Thoracic aorta (tissue), 2 donors: Measurements from ENCODE around the gene PPL. TPM values are rescaled to one million over a fixed set of nuclear protein-coding genes. Genes with fewer than 3 reads are reported as not detected.

Source experiments
- ATAC-seq: fragments of 150-250 bp; one replicate; pipeline ENCODE4 v1.8.0; 2017; ENCODE audit warnings: low read depth; ENCODE audit not compliant: insufficient number of reproducible peaks, low FRiP score
- DNase-seq: peaks from one replicate; pipeline ENCODE4 v3.0.0-alpha.2; 2020; ENCODE audit warnings: low spot score
- H3K27ac ChIP-seq, 2 donors: fragments of 200-600 bp; sonication (generic); 1 replicate in 1 of 2; 2 replicates in 1 of 2; pipeline ENCODE4 v1.5.1; 2016; ENCODE audit warnings: mild to moderate bottlenecking in 2 of 2, moderate library complexity in 2 of 2
- H3K27me3 ChIP-seq: fragments of 200-600 bp; sonication (generic); replicated peaks from 2 replicates; pipeline ENCODE4 v1.6.0; 2016; ENCODE audit warnings: mild to moderate bottlenecking; ENCODE audit not compliant: insufficient read depth
- H3K36me3 ChIP-seq: fragments of 200-600 bp; sonication (generic); one replicate; pipeline ENCODE4 v1.5.1; 2016
- H3K4me1 ChIP-seq, 2 donors: fragments of 200-600 bp; sonication (generic); 1 replicate in 1 of 2; 2 replicates in 1 of 2; pipeline versions ENCODE4 v1.5.1 to v1.6.0; 2016; ENCODE audit warnings: low read depth in 2 of 2, mild to moderate bottlenecking in 1 of 2; ENCODE audit not compliant: control insufficient read depth in 1 of 2
- H3K4me3 ChIP-seq: fragments of 200-600 bp; sonication (generic); 2 replicates; pipeline ENCODE4 v1.5.1; 2016; ENCODE audit warnings: mild to moderate bottlenecking
- H3K9me3 ChIP-seq: fragments of 200-600 bp; sonication (generic); 2 replicates; pipeline ENCODE4 v1.5.1; 2016
- total RNA-seq, 2 donors: library from RNA; depleted of rRNA; stranded (reverse); fragments of >200 nt; gene quantifications; one replicate each; pipeline versions ENCODE4 v1.1.0 to v1.2.3, GENCODE V29; 2016
- TF ChIP-seq, protein P1 (sequence below): fragments of 200-600 bp; sonication (generic); IDR thresholded peaks from one replicate; pipeline ENCODE4 v1.5.1; 2019; ENCODE audit warnings: antibody characterized with exemption

PPL gene
- total RNA-seq, 2 donors from 2014 or later = 22.6 to 28.8 TPM

DNA sequence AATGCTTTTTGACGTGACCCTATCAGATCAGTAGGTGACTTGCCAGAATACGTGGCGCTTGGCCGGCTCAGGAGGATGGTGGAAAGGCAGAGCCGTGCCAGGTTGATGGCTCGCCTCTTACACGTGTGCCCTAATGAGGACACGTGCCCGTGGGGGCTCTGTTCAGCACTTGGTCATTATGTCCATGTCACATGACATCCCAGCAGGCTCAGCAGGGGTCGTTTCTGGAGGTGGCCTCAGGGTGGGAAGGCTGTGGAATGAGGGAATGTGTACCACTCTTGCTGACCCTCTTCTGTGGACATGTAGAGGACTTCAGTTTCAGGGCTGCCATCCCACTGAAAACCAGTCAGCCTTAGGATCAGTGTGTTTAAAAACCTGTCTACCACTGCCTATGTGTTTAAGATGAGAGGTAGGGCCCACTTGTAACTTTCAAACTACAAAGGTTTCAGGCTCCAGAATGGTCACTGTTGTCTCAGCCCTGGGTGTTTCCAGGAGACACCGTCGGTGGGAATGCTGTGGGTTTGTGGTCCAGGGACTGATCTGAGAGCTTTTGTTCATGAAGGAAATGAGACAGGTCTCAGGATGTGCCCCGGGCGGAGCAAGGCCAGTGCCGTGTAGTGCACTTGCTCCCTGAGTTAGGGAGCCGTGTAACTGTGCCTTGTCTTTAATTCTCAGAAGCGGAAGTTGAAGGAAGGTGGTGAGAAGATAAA, 77.6 kb downstream of the PPL start:
- ATAC-seq = no peak
- Histone ChIP-seq H3K36me3 (peaks cover 60% of the 10 kb centered on the region), H3K9me3 (no peaks in the 10 kb centered on the region), H3K27ac (no peak overlapping the region), H3K4me3 (no peak overlapping the region), H3K27me3 (no peaks in the 10 kb centered on the region), H3K4me1 (peaks cover 4 to 12% of the 10 kb centered on the region in 2 donors)
- TF ChIP-seq, protein P1, sequence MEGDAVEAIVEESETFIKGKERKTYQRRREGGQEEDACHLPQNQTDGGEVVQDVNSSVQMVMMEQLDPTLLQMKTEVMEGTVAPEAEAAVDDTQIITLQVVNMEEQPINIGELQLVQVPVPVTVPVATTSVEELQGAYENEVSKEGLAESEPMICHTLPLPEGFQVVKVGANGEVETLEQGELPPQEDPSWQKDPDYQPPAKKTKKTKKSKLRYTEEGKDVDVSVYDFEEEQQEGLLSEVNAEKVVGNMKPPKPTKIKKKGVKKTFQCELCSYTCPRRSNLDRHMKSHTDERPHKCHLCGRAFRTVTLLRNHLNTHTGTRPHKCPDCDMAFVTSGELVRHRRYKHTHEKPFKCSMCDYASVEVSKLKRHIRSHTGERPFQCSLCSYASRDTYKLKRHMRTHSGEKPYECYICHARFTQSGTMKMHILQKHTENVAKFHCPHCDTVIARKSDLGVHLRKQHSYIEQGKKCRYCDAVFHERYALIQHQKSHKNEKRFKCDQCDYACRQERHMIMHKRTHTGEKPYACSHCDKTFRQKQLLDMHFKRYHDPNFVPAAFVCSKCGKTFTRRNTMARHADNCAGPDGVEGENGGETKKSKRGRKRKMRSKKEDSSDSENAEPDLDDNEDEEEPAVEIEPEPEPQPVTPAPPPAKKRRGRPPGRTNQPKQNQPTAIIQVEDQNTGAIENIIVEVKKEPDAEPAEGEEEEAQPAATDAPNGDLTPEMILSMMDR = no peak
- no peak for DNase-seq

DNA sequence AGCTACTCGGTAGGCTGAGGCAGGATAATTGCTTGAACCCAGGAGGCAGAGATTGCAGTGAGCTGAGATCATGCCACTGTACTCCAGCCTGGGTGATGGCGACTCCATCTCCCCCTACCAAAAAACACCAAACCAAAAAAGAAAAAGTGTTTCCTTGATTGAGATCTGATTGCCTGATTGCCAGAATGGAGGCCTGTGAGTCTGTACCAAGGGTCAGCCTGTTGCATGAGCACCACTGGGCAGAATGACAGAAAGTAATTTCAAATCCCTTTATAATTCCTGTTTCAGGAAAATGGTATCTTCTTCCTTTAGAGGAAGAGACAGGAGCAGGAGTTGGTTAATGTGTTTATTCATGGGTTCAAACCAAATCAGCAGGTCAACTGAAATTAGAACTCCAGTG, 81.1 kb downstream of the PPL start:
- ATAC-seq (no peak), DNase-seq (no peak)
- Histone ChIP-seq H3K4me3 (no peak overlapping the region), H3K27me3 (no peaks in the 10 kb centered on the region), H3K27ac (no peak overlapping the region), H3K4me1 (peaks cover 4 to 13% of the 10 kb centered on the region in 2 donors), H3K36me3 (peaks cover 56% of the 10 kb centered on the region), H3K9me3 (no peaks in the 10 kb centered on the region)
- TF ChIP-seq, protein P1 = no peak

DNA sequence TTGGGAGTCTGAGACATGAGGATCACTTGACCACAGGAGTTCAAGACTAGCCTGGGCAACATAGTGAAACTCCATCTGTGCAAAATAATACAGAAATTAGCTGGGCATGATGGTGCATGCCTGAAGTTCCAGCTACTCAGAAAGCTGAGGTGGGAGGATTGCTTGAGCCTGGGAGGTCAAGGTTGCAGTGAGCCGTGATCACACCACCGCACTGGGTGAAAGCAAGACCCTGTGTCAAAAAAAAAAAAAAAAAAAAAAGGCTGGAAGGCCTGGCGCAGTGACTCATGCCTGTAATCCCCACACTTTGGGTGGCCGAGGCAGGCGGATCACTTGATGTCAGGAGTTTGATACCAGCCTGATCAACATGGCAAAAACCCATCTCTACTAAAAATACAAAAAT, 81.6 kb downstream of the PPL start:
- Histone ChIP-seq H3K27me3 (no peaks in the 10 kb centered on the region), H3K4me3 (no peak overlapping the region), H3K27ac (no peak overlapping the region), H3K4me1 (peaks cover 6 to 17% of the 10 kb centered on the region in 2 donors), H3K36me3 (peaks cover 51% of the 10 kb centered on the region), H3K9me3 (no peaks in the 10 kb centered on the region)
- ATAC-seq (no peak), DNase-seq (no peak)
- TF ChIP-seq, protein P1 = no peak

DNA sequence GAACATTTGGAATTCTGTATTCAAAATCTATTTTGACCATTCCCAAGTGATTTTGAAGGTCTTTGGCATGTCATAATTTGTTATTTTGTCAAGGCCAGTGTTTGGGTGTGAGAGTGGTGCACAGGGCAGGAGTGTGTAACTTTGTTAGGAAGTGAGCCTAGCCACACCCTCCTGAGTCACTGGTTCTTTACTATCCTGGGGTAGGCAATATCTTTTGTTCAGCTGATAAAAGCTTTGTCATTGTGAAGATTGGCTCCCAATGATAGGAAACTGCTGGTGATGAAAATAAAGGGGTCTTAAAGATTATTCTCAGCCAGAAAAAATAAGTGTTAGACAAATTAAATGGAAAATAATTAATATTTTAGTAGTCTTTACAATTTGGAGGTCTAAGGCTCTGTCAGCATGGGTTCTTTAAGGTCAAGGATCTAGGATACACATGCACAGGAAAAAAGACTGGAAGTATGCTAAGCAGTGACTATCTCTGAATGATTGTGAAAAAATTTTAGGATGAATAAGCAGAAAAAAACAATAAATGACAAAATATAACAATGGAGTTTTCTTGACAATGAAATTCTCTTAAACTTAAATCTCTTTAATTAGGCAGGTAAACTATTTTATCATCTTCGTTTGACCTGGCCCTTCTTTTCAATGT, 84.6 kb downstream of the PPL start:
- no peak overlapping the region for H3K27ac ChIP-seq
- peaks cover 21 to 37% of the 10 kb centered on the region in 2 donors for H3K4me1 ChIP-seq
- TF ChIP-seq, protein P1 = no peak

DNA sequence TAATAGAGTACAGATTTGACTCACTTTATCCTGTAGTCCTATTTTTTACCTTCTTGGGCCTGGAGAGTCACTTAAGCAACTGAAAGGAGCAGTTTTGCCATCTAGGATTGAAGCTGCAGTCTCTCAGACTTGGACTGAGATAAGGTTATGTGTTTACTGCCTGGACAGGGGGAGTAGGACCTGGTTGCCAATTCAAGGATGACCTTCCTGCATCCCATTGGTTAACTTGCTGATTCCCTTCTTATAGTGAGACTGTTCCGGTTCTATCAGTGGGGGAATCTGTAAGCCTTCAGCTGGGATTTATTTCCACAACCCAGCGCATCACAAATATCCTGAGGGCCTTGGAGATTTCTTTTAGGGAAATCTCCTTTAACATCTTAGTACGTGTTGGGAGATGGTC, 86.7 kb downstream of the PPL start:
- Histone ChIP-seq H3K36me3 (peaks cover 7% of the 10 kb centered on the region), H3K4me1 (peaks cover 31 to 50% of the 10 kb centered on the region in 2 donors), H3K27me3 (no peaks in the 10 kb centered on the region), H3K9me3 (no peaks in the 10 kb centered on the region), H3K4me3 (peak overlapping the region; percentile 4), H3K27ac (no peak overlapping the region)
- TF ChIP-seq, protein P1 = no peak
- no peak for ATAC-seq
- no peak for DNase-seq

More for the DNA sequence above, 84.6 kb downstream of the PPL start:
- Histone ChIP-seq H3K9me3 (no peaks in the 10 kb centered on the region), H3K27me3 (no peaks in the 10 kb centered on the region), H3K36me3 (peaks cover 22% of the 10 kb centered on the region), H3K4me3 (no peak overlapping the region)
- no peak for DNase-seq
- ATAC-seq = no peak
